Measurements from ENCODE around the gene ACBD3.

The ACBD3 gene

GRCh38 chr1:226111098-226111882 lies 75.3 kb downstream of the ACBD3 start:
- DNase-seq (ENCODE audit: low spot score) = no peak

GRCh38 chr1:226110249-226111097 lies 76.1 kb downstream of the ACBD3 start:
- DNase-seq (ENCODE audit: low spot score) = peak; percentile 83

- peak; percentile 96 for DNase-seq (ENCODE audit: low spot score)
Measured at GRCh38 chr1:226109829-226110248, 76.7 kb downstream of the ACBD3 start.

GRCh38 chr1:226108935-226109828 lies 77.4 kb downstream of the ACBD3 start:
- DNase-seq (ENCODE audit: low spot score) = peak; percentile 63

GRCh38 chr1:226107471-226108460 lies 78.8 kb downstream of the ACBD3 start:
- no peak for DNase-seq (ENCODE audit: low spot score)

- no peak for DNase-seq (ENCODE audit: low spot score)
Measured at GRCh38 chr1:226104671-226105121, 81.8 kb downstream of the ACBD3 start.

GRCh38 chr1:226100436-226101391 lies 85.8 kb downstream of the ACBD3 start:
- DNase-seq (ENCODE audit: low spot score) = peak; percentile 77

- no peak for DNase-seq (ENCODE audit: low spot score)
Measured at GRCh38 chr1:226098870-226099835, 87.4 kb downstream of the ACBD3 start.

- peak; percentile 65 for DNase-seq (ENCODE audit: low spot score)
Measured at GRCh38 chr1:226097866-226098625, 88.5 kb downstream of the ACBD3 start.

- no peak for DNase-seq (ENCODE audit: low spot score)
Measured at GRCh38 chr1:226095286-226095685, 91.3 kb downstream of the ACBD3 start.
